Osteoblast (primary cell): ENCODE data around the gene CKLF. TPM values are rescaled to one million over a fixed set of nuclear protein-coding genes. Genes with fewer than 3 reads are reported as not detected.
A peak's percentile ranks its signal among the peaks of the same experiment; 100 is the strongest.

ENCODE experiments used
- DNase-seq: peaks from one replicate; pipeline ENCODE4 v3.0.0; 2011; ENCODE audit warnings: low spot score, mixed read lengths; ENCODE audit not compliant: insufficient read length; ENCODE audit errors: missing footprints
- H2AFZ ChIP-seq: 2 replicates; pipeline ENCODE4 v1.6.0; 2011; ENCODE audit warnings: mild to moderate bottlenecking, low read length
- H3K27ac ChIP-seq: 2 replicates; pipeline ENCODE4 v1.5.1; 2011; ENCODE audit warnings: mild to moderate bottlenecking, low read depth, low read length, moderate library complexity
- H3K27me3 ChIP-seq: 2 replicates; pipeline ENCODE4 v1.6.0; 2012; ENCODE audit warnings: mild to moderate bottlenecking, control low read depth, inconsistent platforms, low read length, moderate library complexity; ENCODE audit not compliant: insufficient read depth
- H3K36me3 ChIP-seq: 2 replicates; pipeline ENCODE4 v1.5.1; 2011; ENCODE audit warnings: mild to moderate bottlenecking, low read length, control low read depth, moderate library complexity; ENCODE audit not compliant: insufficient read depth
- H3K4me1 ChIP-seq: 2 replicates; pipeline ENCODE4 v1.5.1; 2011; ENCODE audit warnings: mild to moderate bottlenecking, low read length, control low read depth, moderate library complexity; ENCODE audit not compliant: insufficient read depth
- H3K4me2 ChIP-seq: 2 replicates; pipeline ENCODE4 v1.6.0; 2011; ENCODE audit warnings: mild to moderate bottlenecking, low read length; ENCODE audit not compliant: insufficient read depth
- H3K4me3 ChIP-seq: fragments of 200-600 bp; sonication (generic); 3 replicates; pipeline ENCODE4 v1.5.1; 2012; ENCODE audit warnings: mild to moderate bottlenecking, low read length, inconsistent platforms; ENCODE audit not compliant: insufficient read depth
- H3K79me2 ChIP-seq: 2 replicates; pipeline ENCODE4 v1.6.0; 2012; ENCODE audit warnings: mild to moderate bottlenecking, low read length, control low read depth, inconsistent platforms; ENCODE audit not compliant: insufficient read depth
- H3K9me3 ChIP-seq: 2 replicates; pipeline ENCODE4 v1.5.1; 2011; ENCODE audit warnings: low read depth, low read length, control low read depth
- H4K20me1 ChIP-seq: 2 replicates; pipeline ENCODE4 v1.6.0; 2012; ENCODE audit warnings: mild to moderate bottlenecking, low read length, control low read depth; ENCODE audit not compliant: insufficient read depth
- total RNA-seq: library from RNA; depleted of rRNA; stranded (reverse); fragments of >200 nt; gene quantifications from 2 replicates; pipeline ENCODE4 v1.2.3, GENCODE V29; 2012
- TF ChIP-seq, protein P1 (sequence below): IDR thresholded peaks from 2 replicates; pipeline ENCODE4 v1.5.1; 2011; ENCODE audit warnings: mild to moderate bottlenecking, low read depth, low read length, moderate library complexity; ENCODE audit errors: extremely low read depth

CKLF gene
- total RNA-seq, 1 donor: 46.0 TPM

DNA sequence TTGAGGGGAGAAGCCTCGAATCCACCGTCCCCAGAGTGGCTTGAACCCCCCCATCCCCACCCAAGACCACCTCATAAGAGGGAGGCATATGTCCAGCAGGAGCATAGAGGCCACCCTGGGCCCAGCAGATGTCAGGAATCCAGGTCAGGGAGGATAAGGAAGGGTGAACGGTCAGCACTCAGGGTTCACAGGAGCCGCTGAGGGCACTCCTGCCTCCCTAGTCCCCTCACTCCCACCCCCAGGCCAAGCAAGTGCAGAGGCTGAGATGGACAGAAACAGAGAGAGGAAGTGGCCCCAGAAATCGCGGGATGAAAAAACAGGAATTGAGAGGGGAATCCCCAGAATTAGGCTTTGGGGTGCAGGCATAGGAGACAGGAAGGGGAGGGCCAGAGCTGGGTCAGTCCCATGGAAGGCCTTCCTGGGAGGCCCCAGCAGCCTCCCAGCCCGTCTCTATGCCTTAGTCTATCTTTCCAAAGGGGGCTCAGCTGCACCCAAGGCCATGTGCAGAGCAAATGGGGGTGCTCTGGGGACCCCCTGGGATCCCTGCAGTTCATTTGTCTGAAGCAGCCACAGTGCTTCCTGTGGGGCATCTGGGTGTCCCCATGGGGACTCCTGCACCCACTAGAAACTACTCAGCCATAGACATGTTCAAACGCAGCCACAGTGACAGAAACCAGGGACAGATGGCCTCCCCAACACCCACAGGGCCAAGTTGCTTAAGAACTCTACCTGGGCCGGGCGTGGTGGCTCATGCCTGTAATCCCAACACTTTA is 53.8 kb downstream of the CKLF start:
- H3K27me3 ChIP-seq: no peaks in the 10 kb centered on the region
- H3K4me2 ChIP-seq: peak overlapping the region; percentile 82
- peak; percentile 88 for DNase-seq
- no peaks in the 10 kb centered on the region for H3K9me3 ChIP-seq
- H3K27ac ChIP-seq: peak overlapping the region; percentile 23
- peaks cover 29% of the 10 kb centered on the region for H3K79me2 ChIP-seq
- H2AFZ ChIP-seq: no peak overlapping the region
- peaks cover 21% of the 10 kb centered on the region for H3K4me1 ChIP-seq
- TF ChIP-seq, protein P1, sequence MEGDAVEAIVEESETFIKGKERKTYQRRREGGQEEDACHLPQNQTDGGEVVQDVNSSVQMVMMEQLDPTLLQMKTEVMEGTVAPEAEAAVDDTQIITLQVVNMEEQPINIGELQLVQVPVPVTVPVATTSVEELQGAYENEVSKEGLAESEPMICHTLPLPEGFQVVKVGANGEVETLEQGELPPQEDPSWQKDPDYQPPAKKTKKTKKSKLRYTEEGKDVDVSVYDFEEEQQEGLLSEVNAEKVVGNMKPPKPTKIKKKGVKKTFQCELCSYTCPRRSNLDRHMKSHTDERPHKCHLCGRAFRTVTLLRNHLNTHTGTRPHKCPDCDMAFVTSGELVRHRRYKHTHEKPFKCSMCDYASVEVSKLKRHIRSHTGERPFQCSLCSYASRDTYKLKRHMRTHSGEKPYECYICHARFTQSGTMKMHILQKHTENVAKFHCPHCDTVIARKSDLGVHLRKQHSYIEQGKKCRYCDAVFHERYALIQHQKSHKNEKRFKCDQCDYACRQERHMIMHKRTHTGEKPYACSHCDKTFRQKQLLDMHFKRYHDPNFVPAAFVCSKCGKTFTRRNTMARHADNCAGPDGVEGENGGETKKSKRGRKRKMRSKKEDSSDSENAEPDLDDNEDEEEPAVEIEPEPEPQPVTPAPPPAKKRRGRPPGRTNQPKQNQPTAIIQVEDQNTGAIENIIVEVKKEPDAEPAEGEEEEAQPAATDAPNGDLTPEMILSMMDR: no peak
- peaks cover 15% of the 10 kb centered on the region for H3K36me3 ChIP-seq
- H4K20me1 ChIP-seq: peaks cover 10% of the 10 kb centered on the region
- peak overlapping the region; percentile 84 for H3K4me3 ChIP-seq

DNA sequence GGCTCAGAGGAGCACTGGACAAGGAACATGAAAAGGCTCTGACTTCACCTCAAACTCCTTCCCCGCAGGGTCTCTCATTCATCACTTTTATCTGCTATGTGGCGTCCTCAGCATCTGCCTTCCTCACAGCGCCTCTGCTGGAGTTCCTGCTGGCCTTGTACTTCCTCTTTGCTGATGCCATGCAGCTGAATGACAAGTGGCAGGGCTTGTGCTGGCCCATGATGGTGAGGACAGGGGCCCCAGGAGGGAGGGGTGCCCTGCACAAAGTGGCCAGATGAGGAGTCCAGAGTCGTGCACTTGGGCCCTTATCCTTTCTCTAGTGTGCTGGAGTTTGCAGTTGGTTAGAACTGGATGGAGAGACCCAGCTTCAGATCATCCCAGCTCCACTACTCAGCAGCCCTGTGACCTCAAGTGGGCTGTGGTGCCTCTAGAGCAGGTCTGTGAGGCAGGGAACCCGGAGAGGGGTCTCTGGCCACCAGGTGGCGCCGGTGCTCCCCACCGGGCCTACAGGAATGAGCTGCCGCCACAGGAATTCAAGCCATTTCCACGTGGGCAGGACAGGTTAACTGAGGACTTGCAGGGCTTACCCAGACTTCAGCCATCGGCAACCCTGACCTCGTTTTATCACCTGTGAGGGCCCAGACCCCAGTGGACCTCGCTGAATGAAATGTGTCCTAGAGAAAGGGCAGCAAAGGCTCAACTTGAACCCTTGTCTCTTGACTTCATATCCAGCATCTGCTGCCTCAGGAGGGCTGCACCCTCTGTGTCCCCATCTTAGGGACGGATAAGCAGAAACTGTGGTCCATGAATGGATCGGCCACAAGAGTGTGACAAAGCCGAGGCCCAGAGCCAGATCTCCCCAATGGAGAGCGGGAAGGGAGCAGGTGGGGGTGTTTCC is 56.1 kb downstream of the CKLF start:
- H2AFZ ChIP-seq: no peak overlapping the region
- peak; percentile 99 for DNase-seq
- H3K36me3 ChIP-seq: peaks cover 34% of the 10 kb centered on the region

DNA sequence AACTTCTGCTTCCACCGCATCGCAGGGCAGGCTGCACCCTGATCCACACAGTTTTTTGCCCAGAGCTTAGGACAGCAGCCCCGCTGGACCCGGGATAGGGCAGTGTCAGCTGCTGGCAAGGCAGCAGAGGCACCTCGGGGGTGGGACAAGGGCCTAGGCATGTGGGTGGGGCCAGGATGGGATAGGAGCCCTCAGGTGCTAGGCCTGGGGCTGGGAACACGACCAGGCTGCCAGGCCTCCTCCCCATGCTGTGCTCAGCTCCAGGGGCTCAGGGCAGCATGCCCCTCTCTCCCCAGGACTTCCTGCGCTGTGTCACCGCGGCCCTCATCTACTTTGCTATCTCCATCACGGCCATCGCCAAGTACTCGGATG is 56.7 kb downstream of the CKLF start:
- TF ChIP-seq, protein P1: no peak
- Histone ChIP-seq H3K4me3 (no peak overlapping the region), H3K9me3 (no peaks in the 10 kb centered on the region), H3K4me2 (no peak overlapping the region), H3K79me2 (peaks cover 29% of the 10 kb centered on the region), H3K4me1 (peaks cover 17% of the 10 kb centered on the region), H4K20me1 (peaks cover 10% of the 10 kb centered on the region), H2AFZ (no peak overlapping the region), H3K36me3 (peaks cover 36% of the 10 kb centered on the region), H3K27me3 (no peaks in the 10 kb centered on the region), H3K27ac (peak overlapping the region; percentile 27)
- peak; percentile 71 for DNase-seq

More for the DNA sequence above, 56.1 kb downstream of the CKLF start:
- Histone ChIP-seq H4K20me1 (peaks cover 10% of the 10 kb centered on the region), H3K4me3 (no peak overlapping the region), H3K4me1 (peaks cover 21% of the 10 kb centered on the region), H3K27me3 (no peaks in the 10 kb centered on the region), H3K79me2 (peaks cover 29% of the 10 kb centered on the region), H3K9me3 (no peaks in the 10 kb centered on the region), H3K4me2 (peak overlapping the region; percentile 20), H3K27ac (peak overlapping the region; percentile 37)
- TF ChIP-seq, protein P1: peak; percentile 96
